Measurements from ENCODE around the gene NFKBIE.

- TF ChIP-seq, protein P1, sequence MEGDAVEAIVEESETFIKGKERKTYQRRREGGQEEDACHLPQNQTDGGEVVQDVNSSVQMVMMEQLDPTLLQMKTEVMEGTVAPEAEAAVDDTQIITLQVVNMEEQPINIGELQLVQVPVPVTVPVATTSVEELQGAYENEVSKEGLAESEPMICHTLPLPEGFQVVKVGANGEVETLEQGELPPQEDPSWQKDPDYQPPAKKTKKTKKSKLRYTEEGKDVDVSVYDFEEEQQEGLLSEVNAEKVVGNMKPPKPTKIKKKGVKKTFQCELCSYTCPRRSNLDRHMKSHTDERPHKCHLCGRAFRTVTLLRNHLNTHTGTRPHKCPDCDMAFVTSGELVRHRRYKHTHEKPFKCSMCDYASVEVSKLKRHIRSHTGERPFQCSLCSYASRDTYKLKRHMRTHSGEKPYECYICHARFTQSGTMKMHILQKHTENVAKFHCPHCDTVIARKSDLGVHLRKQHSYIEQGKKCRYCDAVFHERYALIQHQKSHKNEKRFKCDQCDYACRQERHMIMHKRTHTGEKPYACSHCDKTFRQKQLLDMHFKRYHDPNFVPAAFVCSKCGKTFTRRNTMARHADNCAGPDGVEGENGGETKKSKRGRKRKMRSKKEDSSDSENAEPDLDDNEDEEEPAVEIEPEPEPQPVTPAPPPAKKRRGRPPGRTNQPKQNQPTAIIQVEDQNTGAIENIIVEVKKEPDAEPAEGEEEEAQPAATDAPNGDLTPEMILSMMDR (conservative IDR thresholded peaks at IDR 0.05; ENCODE audit: low read depth, low read length): no peak
- no peak for TF ChIP-seq EZH2 (IDR thresholded peaks at IDR 0.05; ENCODE audit: low read length, unreplicated experiment)
Measured at GRCh38 chr6:44219815-44220784, 45.3 kb downstream of the NFKBIE start.
